K562 treated with DMSO at 1 percent for 24 hours (cell line): ENCODE data around the gene RAVER1. TPM values are rescaled to one million over a fixed set of nuclear protein-coding genes. Genes with fewer than 3 reads are reported as not detected.

Experiments used
- total RNA-seq: library from RNA; unstranded; fragments of 300-600 nt; gene quantifications from 2 replicates; pipeline ENCODE4 v1.2.3, GENCODE V29; 2022; ENCODE audit warnings: low read depth; ENCODE audit not compliant: insufficient read depth

RAVER1 gene
- 86.7 and 87.5 TPM in 2 replicates for total RNA-seq

GRCh38 chr19:10332965-10333757 lies at the start of gene RAVER1:
Gene RAVER1, minus strand, starts transcription at chr19:10333529. Its CDS starts 22 bp downstream, at chr19:10333507.

GRCh38 chr19:10380313-10381102 lies 47.2 kb upstream of the RAVER1 start, which contains the start of gene TYK2:
Gene TYK2, minus strand, starts transcription at chr19:10380572. Its CDS starts 2,166 bp downstream, at chr19:10378406.

GRCh38 chr19:10339380-10339960 lies 6.1 kb upstream of the RAVER1 start, which contains the start of gene ICAM3:
Gene ICAM3, minus strand, starts transcription at chr19:10339624. Its CDS starts 10 bp downstream, at chr19:10339614.

GRCh38 chr19:10315335-10316214 lies 17.8 kb downstream of the RAVER1 start, which contains the start of gene FDX2:
Gene FDX2, minus strand, starts transcription at chr19:10316015. Its CDS starts 19 bp downstream, at chr19:10315996.

GRCh38 chr19:10309423-10309822 lies 23.9 kb downstream of the RAVER1 start, which contains the start of gene ZGLP1:
Gene ZGLP1, minus strand, starts transcription at chr19:10309815.

GRCh38 chr19:10289836-10290356 lies 43.4 kb downstream of the RAVER1 start, which contains the start of gene ICAM5:
Gene ICAM5, plus strand, starts transcription at chr19:10289952. Its CDS starts 92 bp downstream, at chr19:10290044.

GRCh38 chr19:10286803-10287737 lies 46.3 kb downstream of the RAVER1 start, which contains the start of gene ICAM4:
Gene ICAM4, plus strand, starts transcription at chr19:10286955. Its CDS starts 58 bp downstream, at chr19:10287013.

GRCh38 chr19:10270616-10271394 lies 62.5 kb downstream of the RAVER1 start, which contains the start of gene ICAM1:
Gene ICAM1, plus strand, starts transcription at chr19:10271120. Its CDS starts 40 bp downstream, at chr19:10271160.

Other genes starting within 250 kb of the RAVER1 start
- 28.1 and 30.5 TPM in 2 replicates for gene SHFL, start 247.2 kb downstream of the RAVER1 start, total RNA-seq
- gene ANGPTL6, start 230.9 kb downstream of the RAVER1 start, total RNA-seq: 0.24 and 2.3 TPM in 2 replicates
- gene PPAN, start 227.2 kb downstream of the RAVER1 start, total RNA-seq: 30.8 and 36.2 TPM in 2 replicates
- 7.5 and 7.7 TPM in 2 replicates for gene P2RY11, start 221.8 kb downstream of the RAVER1 start, total RNA-seq
- 382 and 411 TPM in 2 replicates for gene EIF3G, start 213.6 kb downstream of the RAVER1 start, total RNA-seq
- gene DNMT1, start 138.6 kb downstream of the RAVER1 start, total RNA-seq: 170 and 174 TPM in 2 replicates
- gene S1PR2, start 102.2 kb downstream of the RAVER1 start, total RNA-seq: 2.0 and 2.9 TPM in 2 replicates
- gene MRPL4, start 81.3 kb downstream of the RAVER1 start, total RNA-seq: 140 and 159 TPM in 2 replicates
- gene ICAM1, start 62.4 kb downstream of the RAVER1 start, total RNA-seq: 174 and 177 TPM in 2 replicates
- 107 and 108 TPM in 2 replicates for gene ICAM4, start 46.6 kb downstream of the RAVER1 start, total RNA-seq
- 28.4 and 31.1 TPM in 2 replicates for gene ICAM5, start 43.6 kb downstream of the RAVER1 start, total RNA-seq
- gene ZGLP1, start 23.7 kb downstream of the RAVER1 start, total RNA-seq: 5.2 and 5.9 TPM in 2 replicates
- gene FDX2, start 17.5 kb downstream of the RAVER1 start, total RNA-seq: 44.7 and 46.0 TPM in 2 replicates
- 7.8 and 11.4 TPM in 2 replicates for gene ICAM3, start 6.1 kb upstream of the RAVER1 start, total RNA-seq
- 147 and 169 TPM in 2 replicates for gene TYK2, start 47.0 kb upstream of the RAVER1 start, total RNA-seq
- gene CDC37, start 70.0 kb upstream of the RAVER1 start, total RNA-seq: 291 and 297 TPM in 2 replicates
- gene PDE4A, start 87.0 kb upstream of the RAVER1 start, total RNA-seq: 18.6 and 20.1 TPM in 2 replicates
- 94.3 and 110 TPM in 2 replicates for gene KEAP1, start 169.8 kb upstream of the RAVER1 start, total RNA-seq
- gene S1PR5, start 183.9 kb upstream of the RAVER1 start, total RNA-seq: 0.29 and 0.52 TPM in 2 replicates
- gene ATG4D, start 210.4 kb upstream of the RAVER1 start, total RNA-seq: 75.1 and 87.3 TPM in 2 replicates
- gene KRI1, start 232.5 kb upstream of the RAVER1 start, total RNA-seq: 34.0 and 37.5 TPM in 2 replicates
- 44.8 and 45.6 TPM in 2 replicates for gene CDKN2D, start 235.4 kb upstream of the RAVER1 start, total RNA-seq